ENCODE measurements around the gene ALPK3.

GRCh38 chr15:84775867-84776449, 41.2 kb upstream of the ALPK3 start:
- no peak for TF ChIP-seq CTCF (IDR thresholded peaks at IDR 0.05)
- TF ChIP-seq POLR2A (IDR thresholded peaks at IDR 0.05) = no peak

Measured in lower leg skin (tissue), 3 donors.